ENCODE measurements around the gene FILIP1L.
"Not testable (repeated sequence)": the region's sequence is repeated elsewhere in the genome, so short reads cannot be mapped to it uniquely, and the experiment has no call there.

The FILIP1L gene

DNA sequence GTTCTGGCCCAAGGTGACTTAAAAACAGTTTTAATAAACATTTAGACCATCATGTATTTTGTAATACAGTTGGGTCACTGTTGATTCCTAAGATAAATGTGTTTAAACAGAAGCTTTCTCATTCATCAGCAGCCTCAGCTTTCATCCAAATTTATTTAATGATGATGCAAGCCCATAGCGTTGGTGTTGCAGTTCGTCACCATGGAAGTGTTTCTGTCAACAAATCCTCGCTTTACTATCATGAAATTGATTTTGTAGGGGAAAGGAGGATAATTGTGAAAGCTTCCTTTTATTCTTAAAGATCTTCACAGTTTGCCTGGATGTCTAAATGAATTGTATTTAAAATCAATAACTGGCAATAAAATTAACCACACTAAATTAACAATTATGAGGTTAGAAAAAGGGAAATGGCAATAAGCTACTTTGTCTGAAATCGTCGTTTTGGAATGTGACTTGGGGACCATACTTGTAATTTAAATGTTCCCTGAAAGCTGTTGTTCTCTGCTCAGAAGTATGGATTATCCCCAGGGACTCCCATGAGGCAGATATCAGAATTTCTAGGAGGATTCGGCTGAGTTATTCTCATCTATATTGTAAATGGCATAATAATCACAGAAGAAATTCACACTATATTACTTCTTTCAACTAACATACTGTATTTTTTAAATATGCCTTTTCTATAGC lies 267.7 kb downstream of the FILIP1L start:
- WGBS (ENCODE audit: insufficient coverage), result no CpG with 5 or more reads among the region's 6 CpGs
- POLR2A ChIA-PET, result interaction anchor here (0.8 kb wide), 1 partner anchor 223 kb away, joined by 9 read pairs; no protein-coding TSS in a partner anchor

DNA sequence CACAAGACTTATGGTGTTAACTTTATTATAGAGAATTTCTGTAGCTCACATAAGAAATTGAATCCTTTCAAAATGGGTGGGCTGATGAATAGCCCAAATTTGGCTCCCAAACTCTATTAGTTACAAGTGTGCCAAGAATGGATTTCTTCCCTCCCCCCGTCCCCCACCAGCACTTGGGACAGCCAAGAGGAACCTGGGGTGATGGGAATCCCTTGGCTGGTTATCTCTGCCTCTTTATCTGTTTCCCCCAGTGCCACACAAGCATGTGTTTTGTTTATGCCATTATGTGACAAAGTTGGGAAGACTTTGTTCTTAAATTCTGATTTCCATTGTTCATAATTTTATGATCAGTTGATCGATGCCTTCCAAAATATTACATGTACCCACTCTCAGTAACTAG lies 268.3 kb downstream of the FILIP1L start:
- ChIA-PET POLR2A (no interaction called here), CTCF (interaction anchor here (0.6 to 1.8 kb wide), 11 partner anchors 12 to 444 kb away, joined by 3 to 6 read pairs (median 3); no protein-coding TSS in a partner anchor)
- H3K4me1 ChIP-seq (ENCODE audit: control extremely low read depth in 1 of 4, control insufficient read depth in 4 of 4, insufficient read depth in 4 of 4, low read length in 3 of 4), result peaks cover 0 to 24% (median 5%) of the 10 kb centered on the region in 4 experiments
- WGBS (ENCODE audit: insufficient coverage), result 60% methylated on average over 1 of the region's 2 CpGs
- H3K36me3 ChIP-seq (ENCODE audit: control insufficient read depth in 4 of 4, insufficient read depth in 4 of 4, low read length in 3 of 4), result no peaks in the 10 kb centered on the region
- H3K27ac ChIP-seq (ENCODE audit: insufficient read depth in 1 of 2, low read depth in 1 of 2, low read length in 2 of 2, poor library complexity in 1 of 2, severe bottlenecking in 2 of 2), result no peak overlapping the region
- peak in 2 of 3 donors; percentile 23 to 46 for DNase-seq
- no peaks in the 10 kb centered on the region for H3K27me3 ChIP-seq (replicated peaks in 2 of 5; ENCODE audit: control insufficient read depth in 4 of 5, insufficient read depth in 5 of 5, low read length in 4 of 5)
- no peak overlapping the region for H3K4me3 ChIP-seq (ENCODE audit: control insufficient read depth in 1 of 7, extremely low read depth in 1 of 7, insufficient read depth in 4 of 7, low read depth in 2 of 7, low read length in 6 of 7)
- no peaks in the 10 kb centered on the region for H3K9me3 ChIP-seq (ENCODE audit: control extremely low read depth in 1 of 5, control insufficient read depth in 4 of 5, insufficient read depth in 2 of 5, low read depth in 1 of 5, low read length in 4 of 5)

More for the DNA sequence above, 267.7 kb downstream of the FILIP1L start:
- Histone ChIP-seq H3K4me1 (ENCODE audit: control extremely low read depth in 1 of 4, control insufficient read depth in 4 of 4, insufficient read depth in 4 of 4, low read length in 3 of 4) (peaks cover 0 to 27% (median 5%) of the 10 kb centered on the region in 4 experiments), H3K4me3 (ENCODE audit: control insufficient read depth in 1 of 7, extremely low read depth in 1 of 7, insufficient read depth in 4 of 7, low read depth in 2 of 7, low read length in 6 of 7) (no peak overlapping the region), H3K27me3 (replicated peaks in 2 of 5; ENCODE audit: control insufficient read depth in 4 of 5, insufficient read depth in 5 of 5, low read length in 4 of 5) (no peaks in the 10 kb centered on the region), H3K36me3 (ENCODE audit: control insufficient read depth in 4 of 4, insufficient read depth in 4 of 4, low read length in 3 of 4) (no peaks in the 10 kb centered on the region), H3K9me3 (ENCODE audit: control extremely low read depth in 1 of 5, control insufficient read depth in 4 of 5, insufficient read depth in 2 of 5, low read depth in 1 of 5, low read length in 4 of 5) (no peaks in the 10 kb centered on the region), H3K27ac (ENCODE audit: insufficient read depth in 1 of 2, low read depth in 1 of 2, low read length in 2 of 2, poor library complexity in 1 of 2, severe bottlenecking in 2 of 2) (no peak overlapping the region)
- DNase-seq, result peak in 2 of 3 donors; percentile 61 to 62
- CTCF ChIA-PET, result interaction anchor here (0.6 to 1.8 kb wide), 11 partner anchors 12 to 444 kb away, joined by 3 to 6 read pairs (median 3); no protein-coding TSS in a partner anchor

DNA sequence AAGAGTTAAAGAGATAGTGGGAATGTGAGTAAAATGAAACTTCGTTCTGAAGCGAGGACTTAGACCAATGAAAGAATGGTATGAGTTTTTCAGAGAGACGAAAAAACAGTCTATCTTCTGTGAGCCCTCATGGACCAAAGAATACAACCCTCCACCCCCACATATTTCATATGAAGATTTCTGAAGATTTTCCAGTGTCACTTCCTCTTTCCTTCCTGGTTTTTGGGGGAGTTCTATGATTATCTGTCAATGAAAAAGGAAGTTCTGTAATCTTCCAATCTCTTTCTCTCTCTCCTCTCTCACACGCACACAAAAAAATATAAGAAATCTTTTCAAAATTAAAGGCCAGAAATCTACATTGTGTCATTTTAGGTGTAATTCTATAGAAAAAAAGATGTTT lies 269.0 kb downstream of the FILIP1L start:
- Histone ChIP-seq H3K4me3 (ENCODE audit: control insufficient read depth in 1 of 7, extremely low read depth in 1 of 7, insufficient read depth in 4 of 7, low read depth in 2 of 7, low read length in 6 of 7) (no peak overlapping the region), H3K27ac (ENCODE audit: insufficient read depth in 1 of 2, low read depth in 1 of 2, low read length in 2 of 2, poor library complexity in 1 of 2, severe bottlenecking in 2 of 2) (no peak overlapping the region), H3K4me1 (ENCODE audit: control extremely low read depth in 1 of 4, control insufficient read depth in 4 of 4, insufficient read depth in 4 of 4, low read length in 3 of 4) (peaks cover 0 to 18% (median 5%) of the 10 kb centered on the region in 4 experiments), H3K9me3 (ENCODE audit: control extremely low read depth in 1 of 5, control insufficient read depth in 4 of 5, insufficient read depth in 2 of 5, low read depth in 1 of 5, low read length in 4 of 5) (no peaks in the 10 kb centered on the region), H3K36me3 (ENCODE audit: control insufficient read depth in 4 of 4, insufficient read depth in 4 of 4, low read length in 3 of 4) (no peaks in the 10 kb centered on the region), H3K27me3 (replicated peaks in 2 of 5; ENCODE audit: control insufficient read depth in 4 of 5, insufficient read depth in 5 of 5, low read length in 4 of 5) (no peaks in the 10 kb centered on the region)
- POLR2A ChIA-PET, result no interaction called here
- CTCF ChIA-PET, result interaction anchor here (1.2 to 2.1 kb wide), 2 partner anchors 22 to 403 kb away, joined by 4 to 6 read pairs; no protein-coding TSS in a partner anchor
- DNase-seq, result peak in 2 of 3 donors; percentile 18 to 30
- no CpG with 5 or more reads among the region's 4 CpGs for WGBS (ENCODE audit: insufficient coverage)

DNA sequence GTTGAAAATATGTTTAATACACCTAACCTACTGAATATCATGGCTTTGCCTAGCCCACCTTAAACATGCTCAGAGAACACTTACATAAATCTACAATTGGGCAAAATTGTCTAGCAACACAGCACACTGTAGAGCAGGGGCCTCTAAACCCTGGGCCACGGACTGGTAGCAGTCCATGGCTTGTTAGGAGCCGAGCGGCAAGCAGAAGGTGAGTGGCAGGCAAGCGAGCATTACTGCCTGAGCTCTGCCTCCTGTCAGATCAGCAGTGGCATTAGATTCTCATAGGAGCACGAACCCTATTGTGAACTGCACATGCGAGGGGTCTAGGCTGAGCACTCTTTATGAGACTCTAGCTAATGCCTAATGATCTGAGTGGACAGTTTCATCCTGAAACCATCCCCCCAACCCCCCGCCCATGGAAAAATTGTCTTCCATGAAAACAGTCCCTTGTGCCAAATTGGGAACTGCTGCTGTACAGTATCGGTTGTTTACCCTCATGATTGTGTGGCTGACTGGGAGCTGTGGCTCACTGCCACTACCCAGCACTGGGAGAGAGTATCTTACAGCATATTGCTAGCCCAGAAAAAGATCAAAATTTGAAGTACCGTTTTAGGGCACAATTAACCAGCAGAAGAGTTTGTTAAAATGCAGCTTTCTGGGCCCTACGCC lies 270.6 kb downstream of the FILIP1L start:
- no peaks in the 10 kb centered on the region for H3K9me3 ChIP-seq (ENCODE audit: control extremely low read depth in 1 of 5, control insufficient read depth in 4 of 5, insufficient read depth in 2 of 5, low read depth in 1 of 5, low read length in 4 of 5)
- WGBS (ENCODE audit: insufficient coverage), result 95% methylated on average over 10 of the region's 10 CpGs
- no peak for DNase-seq
- ChIA-PET POLR2A (no interaction called here), CTCF (interaction anchor here (0.7 to 2.4 kb wide), 29 partner anchors 8 to 425 kb away, joined by 3 to 26 read pairs (median 4); partner anchors contain the start of gene CMSS1)
- H3K36me3 ChIP-seq (ENCODE audit: control insufficient read depth in 4 of 4, insufficient read depth in 4 of 4, low read length in 3 of 4), result no peaks in the 10 kb centered on the region
- H3K27ac ChIP-seq (ENCODE audit: insufficient read depth in 1 of 2, low read depth in 1 of 2, low read length in 2 of 2, poor library complexity in 1 of 2, severe bottlenecking in 2 of 2), result no peak overlapping the region
- no peaks in the 10 kb centered on the region for H3K27me3 ChIP-seq (replicated peaks in 2 of 5; ENCODE audit: control insufficient read depth in 4 of 5, insufficient read depth in 5 of 5, low read length in 4 of 5)
- peaks cover 0 to 17% (median 5%) of the 10 kb centered on the region in 4 experiments for H3K4me1 ChIP-seq (ENCODE audit: control extremely low read depth in 1 of 4, control insufficient read depth in 4 of 4, insufficient read depth in 4 of 4, low read length in 3 of 4)
- no peak overlapping the region for H3K4me3 ChIP-seq (ENCODE audit: control insufficient read depth in 1 of 7, extremely low read depth in 1 of 7, insufficient read depth in 4 of 7, low read depth in 2 of 7, low read length in 6 of 7)

DNA sequence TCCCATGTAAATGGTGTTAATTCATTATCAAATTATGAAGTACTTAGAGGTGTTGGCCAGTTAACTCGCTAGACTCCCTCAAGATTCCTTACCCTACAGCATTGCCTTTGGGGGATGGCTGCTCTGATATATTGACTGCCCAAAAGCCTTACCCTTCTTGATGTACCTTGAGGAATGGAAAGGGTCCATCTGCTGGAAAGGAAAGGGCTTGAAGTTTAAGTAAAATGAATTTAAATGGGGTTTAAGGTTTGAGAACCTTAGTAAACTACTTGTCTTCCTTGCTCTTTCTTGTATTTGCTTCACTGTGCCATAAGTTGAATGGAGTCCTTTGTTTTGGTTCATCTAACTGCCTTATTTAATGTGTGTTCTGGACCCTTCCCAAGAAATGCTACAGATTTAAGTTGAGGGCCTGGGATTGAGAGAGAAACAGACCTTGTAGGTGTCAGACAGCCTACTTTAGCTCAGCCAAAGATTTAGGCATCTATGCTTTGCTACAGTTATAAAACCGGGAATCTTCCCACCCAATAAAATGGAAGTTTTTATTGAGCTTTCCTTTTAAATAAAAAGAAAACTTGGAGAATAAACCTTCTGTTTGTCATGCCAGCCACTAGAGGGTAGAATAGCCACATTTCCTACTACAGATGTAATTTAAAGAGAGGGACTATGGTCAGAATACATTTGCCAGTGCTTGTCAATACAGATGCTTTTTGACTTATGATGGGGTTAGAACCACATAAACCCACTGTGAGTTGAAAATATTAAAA lies 271.3 kb downstream of the FILIP1L start:
- Histone ChIP-seq H3K4me1 (ENCODE audit: control extremely low read depth in 1 of 4, control insufficient read depth in 4 of 4, insufficient read depth in 4 of 4, low read length in 3 of 4) (peaks cover 0 to 17% (median 5%) of the 10 kb centered on the region in 4 experiments), H3K4me3 (ENCODE audit: control insufficient read depth in 1 of 7, extremely low read depth in 1 of 7, insufficient read depth in 4 of 7, low read depth in 2 of 7, low read length in 6 of 7) (no peak overlapping the region), H3K9me3 (ENCODE audit: control extremely low read depth in 1 of 5, control insufficient read depth in 4 of 5, insufficient read depth in 2 of 5, low read depth in 1 of 5, low read length in 4 of 5) (no peaks in the 10 kb centered on the region), H3K27ac (ENCODE audit: insufficient read depth in 1 of 2, low read depth in 1 of 2, low read length in 2 of 2, poor library complexity in 1 of 2, severe bottlenecking in 2 of 2) (no peak overlapping the region), H3K36me3 (ENCODE audit: control insufficient read depth in 4 of 4, insufficient read depth in 4 of 4, low read length in 3 of 4) (no peaks in the 10 kb centered on the region), H3K27me3 (replicated peaks in 2 of 5; ENCODE audit: control insufficient read depth in 4 of 5, insufficient read depth in 5 of 5, low read length in 4 of 5) (no peaks in the 10 kb centered on the region)
- DNase-seq, result peak; percentile 51 to 56 (median 54)
- CTCF ChIA-PET, result interaction anchor here (0.5 to 2.4 kb wide), 20 partner anchors 7 to 426 kb away, joined by 3 to 26 read pairs (median 4); no protein-coding TSS in a partner anchor
- POLR2A ChIA-PET, result no interaction called here
- no CpG with 5 or more reads among the region's 2 CpGs for WGBS (ENCODE audit: insufficient coverage)

DNA sequence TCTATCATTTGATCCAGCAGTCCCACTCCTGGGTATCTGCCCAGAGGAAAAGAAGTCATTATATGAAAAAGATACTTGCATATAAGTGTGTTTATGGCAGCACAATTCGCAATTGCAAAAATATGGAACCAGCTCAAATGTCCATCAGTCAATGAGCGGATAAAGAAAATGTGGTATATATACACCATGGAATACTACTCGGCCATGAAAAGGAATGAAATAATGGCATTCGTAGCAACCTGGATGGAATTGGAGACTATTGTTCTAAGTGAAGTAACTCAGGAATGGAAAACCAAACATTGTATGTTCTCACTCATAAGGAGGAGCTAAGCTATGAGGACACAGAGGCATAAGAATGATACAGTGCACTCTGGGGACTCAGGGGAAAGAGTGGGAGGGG lies 272.4 kb downstream of the FILIP1L start:
- DNase-seq; POLR2A ChIA-PET; H3K27ac ChIP-seq (ENCODE audit: insufficient read depth in 1 of 2, low read depth in 1 of 2, low read length in 2 of 2, poor library complexity in 1 of 2, severe bottlenecking in 2 of 2); H3K9me3 ChIP-seq (ENCODE audit: control extremely low read depth in 1 of 5, control insufficient read depth in 4 of 5, insufficient read depth in 2 of 5, low read depth in 1 of 5, low read length in 4 of 5); H3K4me3 ChIP-seq (ENCODE audit: control insufficient read depth in 1 of 7, extremely low read depth in 1 of 7, insufficient read depth in 4 of 7, low read depth in 2 of 7, low read length in 6 of 7); H3K36me3 ChIP-seq (ENCODE audit: control insufficient read depth in 4 of 4, insufficient read depth in 4 of 4, low read length in 3 of 4); H3K27me3 ChIP-seq (replicated peaks in 2 of 5; ENCODE audit: control insufficient read depth in 4 of 5, insufficient read depth in 5 of 5, low read length in 4 of 5): not testable (repeated sequence)
- WGBS (ENCODE audit: insufficient coverage), result 95% methylated on average over 4 of the region's 4 CpGs
- peaks cover 0 to 17% (median 5%) of the 10 kb centered on the region in 4 experiments for H3K4me1 ChIP-seq (ENCODE audit: control extremely low read depth in 1 of 4, control insufficient read depth in 4 of 4, insufficient read depth in 4 of 4, low read length in 3 of 4)
- CTCF ChIA-PET, result interaction anchor here (0.6 to 1.9 kb wide), 5 partner anchors 13 to 416 kb away, joined by 3 to 7 read pairs (median 3); no protein-coding TSS in a partner anchor

All from common myeloid progenitor, CD34-positive (primary cell).